B cell (primary cell): ENCODE measurements around the gene UBAC2. TPM values are rescaled to one million over a fixed set of nuclear protein-coding genes. Genes with fewer than 3 reads are reported as not detected.

Source experiments
- ATAC-seq: fragments of 200-7000 bp; cut with Tn5 transposase; one replicate; pipeline ENCODE4 v1.10.0; 2021; ENCODE audit warnings: low read depth, mild to moderate bottlenecking, moderate number of reproducible peaks, moderate library complexity
- CTCF ChIA-PET: fragments of 350-600 bp; sonication (Branson Sonifier 250); formaldehyde crosslinking; loops from one replicate; lab custom pipeline; 2021; ENCODE audit warnings: antibody characterized with exemption, inconsistent platforms; lab: Charles Lee
- POLR2A ChIA-PET: fragments of 350-600 bp; sonication (Branson Sonifier 250); formaldehyde crosslinking; loops from one replicate; lab custom pipeline; 2021; ENCODE audit warnings: antibody characterized with exemption; lab: Charles Lee
- DNase-seq: peaks from one replicate; pipeline ENCODE4 v3.0.0; 2013
- H2AFZ ChIP-seq: 2 replicates; pipeline ENCODE4 v1.6.1; 2012; ENCODE audit warnings: mild to moderate bottlenecking, low read depth, low read length; ENCODE audit not compliant: insufficient read depth, poor library complexity, severe bottlenecking
- H3K27ac ChIP-seq, 2 donors: 1 replicate in 1 of 2; 2 replicates in 1 of 2; pipeline ENCODE4 v1.5.1; 2012 to 2013; ENCODE audit warnings: low read length in 2 of 2, mild to moderate bottlenecking in 2 of 2, moderate library complexity in 1 of 2
- H3K27me3 ChIP-seq, 4 experiments: fragments of 200-600 bp in 1 of 4; sonication (generic) in 1 of 4; replicated peaks in 1 of 4; 1 replicate in 2 of 4; 2 replicates in 2 of 4; pipeline versions ENCODE4 v1.6.1 to v1.7.0; 2013 to 2016; ENCODE audit warnings: low read length in 3 of 4, mild to moderate bottlenecking in 2 of 4, mixed read lengths in 1 of 4, moderate library complexity in 1 of 4; ENCODE audit not compliant: insufficient read depth in 4 of 4, control insufficient read depth in 3 of 4; ENCODE audit errors: control extremely low read depth in 1 of 4
- H3K36me3 ChIP-seq, 2 experiments: replicated peaks in 1 of 2; 1 replicate in 1 of 2; 2 replicates in 1 of 2; pipeline versions ENCODE4 v1.6.1 to v1.7.1; 2013; ENCODE audit warnings: low read length in 1 of 2; ENCODE audit not compliant: insufficient read depth in 2 of 2, control insufficient read depth in 1 of 2; ENCODE audit errors: control extremely low read depth in 1 of 2, extremely low read depth in 1 of 2
- H3K4me1 ChIP-seq, 2 donors: fragments of 200-600 bp in 1 of 2; sonication (generic) in 1 of 2; 1 replicate in 1 of 2; 2 replicates in 1 of 2; pipeline versions ENCODE4 v1.5.1 to v1.6.1; 2013 to 2017; ENCODE audit warnings: low read length in 2 of 2; ENCODE audit not compliant: control insufficient read depth in 2 of 2, insufficient read depth in 2 of 2
- H3K4me2 ChIP-seq: replicated peaks from 2 replicates; pipeline ENCODE3; 2012; ENCODE audit warnings: mild to moderate bottlenecking, low read depth, low read length; ENCODE audit not compliant: poor library complexity, severe bottlenecking
- H3K4me3 ChIP-seq, 5 experiments: fragments of 200-600 bp in 1 of 5; sonication (generic) in 1 of 5; 1 replicate in 3 of 5; 2 replicates in 2 of 5; pipeline versions ENCODE4 v1.5.1 to v1.7.0; 2011 to 2016; ENCODE audit warnings: low read length in 4 of 5, mild to moderate bottlenecking in 4 of 5, low read depth in 2 of 5, control low read depth in 1 of 5, moderate library complexity in 1 of 5; ENCODE audit not compliant: insufficient read depth in 1 of 5; ENCODE audit errors: control extremely low read depth in 1 of 5, extremely low read depth in 1 of 5
- H3K79me2 ChIP-seq: fragments of 200-600 bp; sonication (generic); one replicate; pipeline ENCODE4 v1.6.0; 2016; ENCODE audit warnings: low read length; ENCODE audit not compliant: control insufficient read depth, insufficient read depth
- H3K9ac ChIP-seq: fragments of 200-600 bp; sonication (generic); 2 replicates; pipeline ENCODE4 v1.6.1; 2017; ENCODE audit warnings: mild to moderate bottlenecking, low read length, moderate library complexity
- H3K9me3 ChIP-seq, 3 donors: one replicate each; pipeline versions ENCODE4 v1.6.1 to v1.7.1; 2013; ENCODE audit warnings: low read length in 2 of 3; ENCODE audit not compliant: control insufficient read depth in 2 of 3, insufficient read depth in 1 of 3; ENCODE audit errors: control extremely low read depth in 1 of 3
- H4K20me1 ChIP-seq: 2 replicates; pipeline ENCODE4 v1.6.0; 2012; ENCODE audit warnings: mild to moderate bottlenecking, low read length; ENCODE audit not compliant: insufficient read depth, control insufficient read depth, poor library complexity, severe bottlenecking
- H3K27ac Mint-ChIP-seq: one replicate; pipeline ENCODE4 v1.8.0; 2021; ENCODE audit warnings: mixed read lengths
- H3K27me3 Mint-ChIP-seq: one replicate; pipeline ENCODE4 v1.8.0; 2021; ENCODE audit warnings: mixed read lengths
- H3K4me1 Mint-ChIP-seq: one replicate; pipeline ENCODE4 v1.8.0; 2021; ENCODE audit warnings: mixed read lengths
- H3K4me3 Mint-ChIP-seq: one replicate; pipeline ENCODE4 v1.8.0; 2021; ENCODE audit warnings: mixed read lengths
- H3K9me3 Mint-ChIP-seq: one replicate; pipeline ENCODE4 v1.8.0; 2022; ENCODE audit warnings: mixed read lengths; ENCODE audit not compliant: insufficient read depth
- CTCF ChIP-seq: fragments of 200-600 bp; IDR thresholded peaks from one replicate; pipeline ENCODE4 v1.8.0; 2022; ENCODE audit warnings: antibody characterized with exemption, mild to moderate bottlenecking
- EZH2 ChIP-seq: IDR thresholded peaks from 2 replicates; pipeline ENCODE4 v1.6.1; 2012; ENCODE audit warnings: borderline replicate concordance, low read depth, mild to moderate bottlenecking, moderate library complexity, low read length; ENCODE audit not compliant: insufficient read depth, poor library complexity, severe bottlenecking
- WGBS: methylation state at CpG from one replicate; pipeline ENCODE4 v1.1.5; 2013; ENCODE audit warnings: missing lambda C conversion rate; ENCODE audit not compliant: insufficient coverage; 5-methylcytosine and 5-hydroxymethylcytosine counted together
- intact Hi-C: fragments of 100-400 bp; cut with micrococcal nuclease; formaldehyde crosslinking; loops from one replicate; pipeline ENCODE4 v1.10.0; 2022
- polyA plus RNA-seq: library from polyadenylated mRNA; depleted of rRNA; stranded (reverse); fragments of >200 nt; gene quantifications from 2 replicates; pipeline ENCODE4 v1.2.3, GENCODE V29; 2012
- total RNA-seq, 2 donors: library from RNA; stranded (reverse); fragments of 120-200 nt in 1 of 2; gene quantifications; 1 replicate in 1 of 2; 2 replicates in 1 of 2; pipeline versions ENCODE4 v1.2.3 to v1.2.4, GENCODE V29; 2013 to 2022

The UBAC2 gene
- total and polyA plus RNA-seq, 2 donors (not counting 1 experiment from before 2014, with no cell fraction given), result 56.3 to 60.8 TPM

GRCh38 chr13:99251921-99252320 is 51.3 kb downstream of the UBAC2 start:
- Mint-ChIP-seq H3K27ac (peak overlapping the region; percentile 82), H3K4me3 (no peak overlapping the region), H3K4me1 (peaks cover 53% of the 10 kb centered on the region), H3K9me3 (no peaks in the 10 kb centered on the region), H3K27me3 (no peaks in the 10 kb centered on the region)
- intact Hi-C loops, result loop anchor here (10.0 kb wide), 1 partner anchor 353 kb away; the partner anchor contains the start of gene CLYBL
- H3K9me3 ChIP-seq, result no peaks in the 10 kb centered on the region
- no peak overlapping the region for H3K4me3 ChIP-seq
- H4K20me1 ChIP-seq, result peaks cover 5% of the 10 kb centered on the region
- no peak overlapping the region for H3K4me2 ChIP-seq
- 83% methylated on average over 1 of the region's 4 CpGs for WGBS
- no peak for DNase-seq
- peaks cover 0 to 58% of the 10 kb centered on the region in 2 experiments for H3K36me3 ChIP-seq
- TF ChIP-seq EZH2, result no peak
- TF ChIP-seq CTCF, result no peak
- no peak overlapping the region for H3K9ac ChIP-seq
- no peak for ATAC-seq
- peak overlapping the region in 1 of 2 donors; percentile 7 for H3K27ac ChIP-seq
- peaks cover 22 to 24% of the 10 kb centered on the region in 2 donors for H3K4me1 ChIP-seq
- H3K79me2 ChIP-seq, result peaks cover 91% of the 10 kb centered on the region
- H2AFZ ChIP-seq, result no peak overlapping the region
- no peaks in the 10 kb centered on the region for H3K27me3 ChIP-seq
- ChIA-PET POLR2A (no interaction called here), CTCF (interaction anchor here (1.7 to 9.6 kb wide), 2 partner anchors 16 to 75 kb away, joined by 11 to 109 read pairs; no protein-coding TSS in a partner anchor)

GRCh38 chr13:99254830-99255229 is 54.2 kb downstream of the UBAC2 start:
- TF ChIP-seq EZH2 (no peak), CTCF (no peak)

More at GRCh38 chr13:99254830-99255229, 54.2 kb downstream of the UBAC2 start:
- H3K9ac ChIP-seq, result peak overlapping the region; percentile 10
- H3K4me2 ChIP-seq, result peak overlapping the region; percentile 84
- DNase-seq, result no peak
- H2AFZ ChIP-seq, result no peak overlapping the region
- POLR2A ChIA-PET, result no interaction called here
- H3K9me3 ChIP-seq, result peaks cover 0 to under 1% (median 0%) of the 10 kb centered on the region in 3 donors
- H3K79me2 ChIP-seq, result peaks cover 85% of the 10 kb centered on the region
- no peaks in the 10 kb centered on the region for H3K27me3 Mint-ChIP-seq
- WGBS, result 59% methylated on average over 13 of the region's 14 CpGs
- H3K27me3 ChIP-seq, result no peaks in the 10 kb centered on the region
- H3K36me3 ChIP-seq, result peaks cover 0 to 45% of the 10 kb centered on the region in 2 experiments
- H3K9me3 Mint-ChIP-seq, result no peaks in the 10 kb centered on the region
- peaks cover 5% of the 10 kb centered on the region for H4K20me1 ChIP-seq
- H3K4me1 ChIP-seq, result peaks cover 29 to 35% of the 10 kb centered on the region in 2 donors
- peak overlapping the region; percentile 73 for H3K27ac Mint-ChIP-seq
- peaks cover 70% of the 10 kb centered on the region for H3K4me1 Mint-ChIP-seq
- no peak overlapping the region for H3K4me3 ChIP-seq
- H3K4me3 Mint-ChIP-seq, result peak overlapping the region; percentile 90
- CTCF ChIA-PET, result interaction anchor here (0.8 to 9.6 kb wide), 5 partner anchors 13 to 78 kb away, joined by 3 to 109 read pairs (median 34); partner anchors contain the start of gene UBAC2
- peak overlapping the region; percentile 86 to 90 for H3K27ac ChIP-seq
- ATAC-seq, result no peak
- intact Hi-C loops, result loop anchor here (10.0 kb wide), 1 partner anchor 350 kb away; the partner anchor contains the start of gene CLYBL
